Left ventricle myocardium inferior (tissue), 1 donor: Measurements from ENCODE around the gene ZNF319. TPM values are rescaled to one million over a fixed set of nuclear protein-coding genes. Genes with fewer than 3 reads are reported as not detected.

ENCODE experiments used
- DNase-seq: peaks from one replicate; pipeline ENCODE4 v3.0.0-alpha.2; 2020
- H3K27ac ChIP-seq: fragments of 200-600 bp; replicated peaks from 2 replicates; pipeline ENCODE4 v1.8.0; 2021
- H3K27me3 ChIP-seq: fragments of 200-600 bp; 2 replicates; pipeline ENCODE4 v1.8.0; 2021; ENCODE audit warnings: low read depth
- H3K36me3 ChIP-seq: fragments of 200-600 bp; 2 replicates; pipeline ENCODE4 v1.8.0; 2021
- H3K4me1 ChIP-seq: fragments of 200-600 bp; 2 replicates; pipeline ENCODE4 v1.8.0; 2021
- H3K4me3 ChIP-seq: fragments of 200-600 bp; 2 replicates; pipeline ENCODE4 v1.8.0; 2021; ENCODE audit warnings: mild to moderate bottlenecking, moderate library complexity
- H3K9me3 ChIP-seq: fragments of 200-600 bp; replicated peaks from 2 replicates; pipeline ENCODE4 v1.8.0; 2021
- CTCF ChIP-seq: fragments of 200-600 bp; IDR thresholded peaks from 2 replicates; pipeline ENCODE4 v1.8.0; 2021; ENCODE audit warnings: antibody characterized with exemption, mild to moderate bottlenecking, borderline replicate concordance
- intact Hi-C: fragments of 100-400 bp; cut with micrococcal nuclease; formaldehyde crosslinking; loops from one replicate; pipeline ENCODE4 v1.11.0; 2022
- total RNA-seq: library from RNA; stranded (reverse); fragmentation: NEBNext Ultra II Directional; extraction: Animal tissue kit (Norgen Biotek cat#: 25700); gene quantifications from one replicate; pipeline ENCODE4 v1.2.1, GENCODE V29; 2021
- donor health status: DM: no; HTN: yes; CAD: no; lungs with severe emphysema.

Gene ZNF319
- total RNA-seq, 1 donor from 2014 or later = 10.0 TPM

- Histone ChIP-seq H3K9me3 (no peaks in the 10 kb centered on the region), H3K4me1 (no peaks in the 10 kb centered on the region), H3K27me3 (no peaks in the 10 kb centered on the region), H3K36me3 (no peaks in the 10 kb centered on the region), H3K27ac (no peak overlapping the region), H3K4me3 (no peak overlapping the region)
- intact Hi-C loops = no loop called here
- no peak for DNase-seq
- TF ChIP-seq CTCF = no peak
These were observed 41.9 kb downstream of the ZNF319 start for GRCh38 chr16:57958544-57958943.

- Histone ChIP-seq H3K27me3 (no peaks in the 10 kb centered on the region), H3K9me3 (no peaks in the 10 kb centered on the region), H3K4me1 (no peaks in the 10 kb centered on the region), H3K4me3 (no peak overlapping the region), H3K36me3 (no peaks in the 10 kb centered on the region), H3K27ac (no peak overlapping the region)
- no peak for DNase-seq
- intact Hi-C loops = no loop called here
- TF ChIP-seq CTCF = no peak
These were observed 42.6 kb downstream of the ZNF319 start for GRCh38 chr16:57957673-57958392.

- intact Hi-C loops = no loop called here
- no peaks in the 10 kb centered on the region for H3K36me3 ChIP-seq
- no peak for TF ChIP-seq CTCF
- DNase-seq = no peak
- H3K4me1 ChIP-seq = no peaks in the 10 kb centered on the region
- H3K27ac ChIP-seq = no peak overlapping the region
- no peaks in the 10 kb centered on the region for H3K27me3 ChIP-seq
- H3K9me3 ChIP-seq = no peaks in the 10 kb centered on the region
- no peak overlapping the region for H3K4me3 ChIP-seq
These were observed 43.4 kb downstream of the ZNF319 start for GRCh38 chr16:57956924-57957672.

- no peak overlapping the region for H3K27ac ChIP-seq
- peaks cover 7% of the 10 kb centered on the region for H3K27me3 ChIP-seq
- no peaks in the 10 kb centered on the region for H3K4me1 ChIP-seq
- no peak for TF ChIP-seq CTCF
- DNase-seq = no peak
- no peaks in the 10 kb centered on the region for H3K9me3 ChIP-seq
- H3K4me3 ChIP-seq = no peak overlapping the region
- intact Hi-C loops = no loop called here
- H3K36me3 ChIP-seq = no peaks in the 10 kb centered on the region
These were observed 44.1 kb downstream of the ZNF319 start for GRCh38 chr16:57956270-57956808.

- no peaks in the 10 kb centered on the region for H3K9me3 ChIP-seq
- no peaks in the 10 kb centered on the region for H3K36me3 ChIP-seq
- DNase-seq = no peak
- H3K4me1 ChIP-seq = no peaks in the 10 kb centered on the region
- peaks cover 7% of the 10 kb centered on the region for H3K27me3 ChIP-seq
- H3K4me3 ChIP-seq = no peak overlapping the region
- intact Hi-C loops = no loop called here
- TF ChIP-seq CTCF = no peak
- H3K27ac ChIP-seq = no peak overlapping the region
These were observed 44.8 kb downstream of the ZNF319 start for GRCh38 chr16:57955572-57956188.
